Effector memory CD8-positive, alpha-beta T cell (primary cell): ENCODE results near the gene SLC5A3.

ENCODE experiments used
- ATAC-seq: fragments of 150-1000 bp; cut with Tn5 transposase; replicated peaks from 2 replicates; pipeline ENCODE4 v1.10.0; 2021; ENCODE audit warnings: mild to moderate bottlenecking, moderate library complexity
- DNase-seq, 3 experiments: peaks; one replicate each; pipeline ENCODE4 v3.0.0; 2021
- H3K27ac Mint-ChIP-seq, 2 donors: one replicate each; pipeline ENCODE4 v1.8.0; 2022; ENCODE audit warnings: mild to moderate bottlenecking in 2 of 2, mixed read lengths in 2 of 2, moderate library complexity in 2 of 2
- H3K27me3 Mint-ChIP-seq, 2 donors: one replicate each; pipeline ENCODE4 v1.8.0; 2022; ENCODE audit warnings: mixed read lengths in 2 of 2
- H3K36me3 Mint-ChIP-seq: one replicate; pipeline ENCODE4 v1.8.0; 2022; ENCODE audit warnings: mild to moderate bottlenecking, moderate library complexity, mixed read lengths; ENCODE audit not compliant: insufficient read depth
- H3K4me1 Mint-ChIP-seq, 2 donors: one replicate each; pipeline ENCODE4 v1.8.0; 2022; ENCODE audit warnings: low read depth in 2 of 2, mixed read lengths in 2 of 2
- H3K4me3 Mint-ChIP-seq, 2 donors: one replicate each; pipeline ENCODE4 v1.8.0; 2022; ENCODE audit warnings: mild to moderate bottlenecking in 2 of 2, mixed read lengths in 2 of 2, moderate library complexity in 2 of 2
- H3K9me3 Mint-ChIP-seq, 2 donors: one replicate each; pipeline ENCODE4 v1.8.0; 2022; ENCODE audit warnings: mixed read lengths in 2 of 2

Gene SLC5A3

DNA sequence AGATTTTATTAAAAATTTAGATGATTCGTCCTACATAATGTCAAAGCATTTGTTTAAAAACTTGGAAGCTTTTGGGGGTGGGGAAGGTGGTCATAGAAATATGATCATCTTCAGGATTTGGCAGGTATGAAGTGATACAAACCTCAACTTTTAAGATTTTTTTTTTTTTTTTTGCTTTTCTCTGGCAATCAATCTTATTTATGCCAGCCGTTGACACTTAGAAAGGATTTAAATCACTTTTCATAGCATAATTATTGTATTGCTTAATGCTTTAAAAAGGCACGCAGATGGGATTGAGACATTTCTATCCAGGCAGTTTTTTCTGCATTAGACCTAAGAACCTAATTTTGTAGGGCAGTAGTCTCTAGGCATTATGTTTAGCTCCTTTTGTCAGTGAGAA, 19.7 kb downstream of the SLC5A3 start:
- ATAC-seq: no peak
- DNase-seq: no peak
- H3K4me1 Mint-ChIP-seq: peaks cover 26 to 57% of the 10 kb centered on the region in 2 donors
- H3K9me3 Mint-ChIP-seq: no peaks in the 10 kb centered on the region
- H3K36me3 Mint-ChIP-seq: peaks cover 24% of the 10 kb centered on the region
- no peaks in the 10 kb centered on the region for H3K27me3 Mint-ChIP-seq
- no peak overlapping the region for H3K4me3 Mint-ChIP-seq
- H3K27ac Mint-ChIP-seq: no peak overlapping the region

DNA sequence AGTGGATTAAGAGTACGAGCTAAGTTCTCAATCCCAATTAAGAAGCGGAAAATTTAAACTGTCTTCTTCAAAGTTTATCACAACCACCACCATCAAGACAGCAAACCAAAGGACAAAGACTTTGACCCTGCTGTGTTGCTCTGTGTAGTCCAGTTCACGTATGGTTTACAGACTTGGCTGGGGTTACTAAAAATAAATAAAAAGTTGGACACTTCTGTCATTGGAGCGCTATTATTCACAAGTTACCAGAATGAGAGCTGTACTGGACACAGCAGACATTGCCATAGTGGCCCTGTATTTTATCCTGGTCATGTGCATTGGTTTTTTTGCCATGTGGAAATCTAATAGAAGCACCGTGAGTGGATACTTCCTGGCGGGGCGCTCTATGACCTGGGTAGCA, 21.6 kb downstream of the SLC5A3 start:
- no peak overlapping the region for H3K4me3 Mint-ChIP-seq
- DNase-seq: no peak
- H3K36me3 Mint-ChIP-seq: peaks cover 24% of the 10 kb centered on the region
- no peak for ATAC-seq
- H3K27ac Mint-ChIP-seq: no peak overlapping the region
- H3K27me3 Mint-ChIP-seq: no peaks in the 10 kb centered on the region
- H3K9me3 Mint-ChIP-seq: no peaks in the 10 kb centered on the region
- H3K4me1 Mint-ChIP-seq: peaks cover 20 to 63% of the 10 kb centered on the region in 2 donors

DNA sequence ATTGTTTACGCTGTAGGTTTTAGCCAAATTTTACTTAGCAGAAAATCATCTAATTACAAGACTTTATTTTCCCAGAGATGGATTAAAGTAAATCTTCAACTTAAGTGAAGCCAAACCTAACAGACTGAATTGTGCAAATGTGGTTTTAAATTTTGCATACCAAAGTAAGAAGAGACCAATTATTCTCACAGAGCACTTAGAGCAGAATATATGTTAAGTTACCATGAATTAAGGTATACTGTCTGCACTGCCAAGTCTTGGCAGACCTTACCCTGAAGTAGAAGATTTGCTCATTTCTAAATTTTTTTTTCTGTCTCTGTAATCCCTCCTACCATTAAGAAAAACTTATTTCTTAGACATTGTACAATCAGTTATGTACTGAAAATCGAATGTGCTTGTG, 24.1 kb downstream of the SLC5A3 start:
- peaks cover 12 to 64% of the 10 kb centered on the region in 2 donors for H3K4me1 Mint-ChIP-seq
- no peaks in the 10 kb centered on the region for H3K9me3 Mint-ChIP-seq
- peaks cover 24% of the 10 kb centered on the region for H3K36me3 Mint-ChIP-seq
- H3K27me3 Mint-ChIP-seq: no peaks in the 10 kb centered on the region
- H3K4me3 Mint-ChIP-seq: no peak overlapping the region
- H3K27ac Mint-ChIP-seq: peak overlapping the region in 1 of 2 donors; percentile 1
- ATAC-seq (no peak), DNase-seq (no peak)

DNA sequence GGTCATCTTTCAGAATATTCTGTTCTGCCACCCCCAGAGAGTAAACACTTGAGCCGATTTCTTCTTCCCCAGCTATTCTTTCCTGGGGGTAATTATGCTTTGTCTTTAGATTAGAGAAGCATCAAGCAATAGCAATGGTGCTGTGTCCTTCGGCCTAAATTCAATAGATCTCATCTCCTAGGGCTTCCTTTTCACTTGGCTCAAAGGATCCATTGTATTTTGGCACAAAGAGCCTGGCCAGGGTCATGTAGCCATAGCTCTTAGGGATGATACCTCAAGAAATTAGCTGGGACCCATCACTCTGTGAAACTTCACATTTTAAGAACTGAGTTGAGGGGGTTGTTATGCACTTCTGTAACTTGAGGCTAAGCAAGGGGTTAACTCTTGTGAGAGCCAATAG, 27.0 kb downstream of the SLC5A3 start:
- Mint-ChIP-seq H3K27me3 (no peaks in the 10 kb centered on the region), H3K4me3 (no peak overlapping the region), H3K4me1 (peaks cover 14 to 79% of the 10 kb centered on the region in 2 donors), H3K9me3 (no peaks in the 10 kb centered on the region), H3K36me3 (peaks cover 14% of the 10 kb centered on the region), H3K27ac (no peak overlapping the region)
- DNase-seq: no peak
- ATAC-seq: no peak

- H3K4me1 Mint-ChIP-seq: peaks cover 14 to 82% of the 10 kb centered on the region in 2 donors
Measured at GRCh38 chr21:34100790-34101189, 27.4 kb downstream of the SLC5A3 start.

GRCh38 chr21:34105947-34106541, 32.7 kb downstream of the SLC5A3 start:
- H3K9me3 Mint-ChIP-seq: no peaks in the 10 kb centered on the region
- no peak for ATAC-seq

More at GRCh38 chr21:34100790-34101189, 27.4 kb downstream of the SLC5A3 start:
- no peak for DNase-seq
- no peaks in the 10 kb centered on the region for H3K9me3 Mint-ChIP-seq
- no peak for ATAC-seq
- peaks cover 11% of the 10 kb centered on the region for H3K36me3 Mint-ChIP-seq
- no peaks in the 10 kb centered on the region for H3K27me3 Mint-ChIP-seq
- no peak overlapping the region for H3K27ac Mint-ChIP-seq
- no peak overlapping the region for H3K4me3 Mint-ChIP-seq

DNA sequence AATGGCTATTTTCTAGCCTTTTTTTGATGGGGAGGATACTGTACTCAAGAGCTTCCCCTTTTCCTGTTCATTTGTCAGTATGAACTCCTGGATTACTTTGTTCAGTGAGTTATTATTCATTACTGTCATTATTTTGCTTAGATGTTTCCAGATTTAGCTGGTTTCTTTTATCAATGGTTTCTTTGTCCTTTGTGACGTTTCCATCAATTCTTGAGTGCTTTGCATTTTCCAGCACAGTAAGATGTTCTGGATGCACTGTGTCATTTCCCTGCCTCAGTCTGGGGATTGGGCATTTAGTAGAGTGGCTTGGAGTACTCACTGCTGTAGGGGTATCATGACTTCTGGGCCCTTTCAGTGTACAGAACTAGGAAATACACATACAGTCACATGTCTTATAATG, 34.2 kb downstream of the SLC5A3 start:
- ATAC-seq (no peak), DNase-seq (no peak)
- Mint-ChIP-seq H3K27me3 (no peaks in the 10 kb centered on the region), H3K9me3 (no peaks in the 10 kb centered on the region), H3K36me3 (peaks cover 4% of the 10 kb centered on the region), H3K4me1 (peaks cover 16 to 51% of the 10 kb centered on the region in 2 donors), H3K27ac (peak overlapping the region in 1 of 2 donors; percentile 65), H3K4me3 (no peak overlapping the region)

More at GRCh38 chr21:34105947-34106541, 32.7 kb downstream of the SLC5A3 start:
- no peak overlapping the region for H3K4me3 Mint-ChIP-seq
- peak overlapping the region in 1 of 2 donors; percentile 28 for H3K27ac Mint-ChIP-seq
- peaks cover 7 to 54% of the 10 kb centered on the region in 2 donors for H3K4me1 Mint-ChIP-seq
- H3K36me3 Mint-ChIP-seq: peaks cover 4% of the 10 kb centered on the region
- no peak for DNase-seq
- no peaks in the 10 kb centered on the region for H3K27me3 Mint-ChIP-seq

GRCh38 chr21:34109075-34109474, 35.7 kb downstream of the SLC5A3 start:
- DNase-seq: no peak
- no peaks in the 10 kb centered on the region for H3K9me3 Mint-ChIP-seq
- peaks cover 20 to 50% of the 10 kb centered on the region in 2 donors for H3K4me1 Mint-ChIP-seq
- H3K27ac Mint-ChIP-seq: no peak overlapping the region
- H3K36me3 Mint-ChIP-seq: peaks cover 4% of the 10 kb centered on the region
- H3K4me3 Mint-ChIP-seq: no peak overlapping the region
- ATAC-seq: no peak
- H3K27me3 Mint-ChIP-seq: no peaks in the 10 kb centered on the region

- Mint-ChIP-seq H3K27ac (no peak overlapping the region), H3K36me3 (peaks cover 4% of the 10 kb centered on the region), H3K9me3 (no peaks in the 10 kb centered on the region), H3K4me1 (peaks cover 23 to 47% of the 10 kb centered on the region in 2 donors), H3K27me3 (no peaks in the 10 kb centered on the region), H3K4me3 (no peak overlapping the region)
- ATAC-seq (no peak), DNase-seq (no peak)
Measured at GRCh38 chr21:34110594-34111202, 37.3 kb downstream of the SLC5A3 start.

DNA sequence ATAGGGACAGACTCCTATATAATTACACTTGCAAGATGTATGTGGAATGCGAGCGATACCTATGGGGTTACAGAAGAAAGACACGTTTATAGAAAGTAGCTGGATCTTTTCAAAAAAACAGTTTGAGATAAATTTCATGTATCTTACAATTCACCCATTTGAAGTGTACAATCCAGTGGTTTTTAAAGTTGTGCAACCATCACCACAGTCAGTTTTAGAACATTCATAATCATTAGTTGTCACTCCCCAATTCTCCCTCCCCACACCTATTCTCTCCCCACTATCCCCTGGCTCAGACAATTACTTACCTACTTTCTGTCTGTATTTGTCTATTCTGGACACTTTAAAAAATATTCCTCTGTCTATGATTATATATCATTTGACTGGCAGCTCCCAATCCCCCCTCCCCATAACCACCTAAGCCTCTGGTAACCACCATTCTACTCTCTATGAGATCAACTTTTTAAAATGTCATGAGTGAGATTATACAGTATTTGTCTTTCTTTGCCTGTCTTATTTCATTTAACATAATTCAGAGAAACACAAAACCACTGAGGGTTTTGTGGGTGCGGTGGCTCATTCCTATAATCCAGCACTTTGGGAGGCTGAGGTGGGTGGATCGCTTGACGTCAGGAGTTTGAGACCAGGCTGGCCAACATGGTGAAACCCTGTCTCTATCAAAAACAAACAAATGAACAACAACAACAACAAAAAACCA, 39.1 kb downstream of the SLC5A3 start:
- no peaks in the 10 kb centered on the region for H3K27me3 Mint-ChIP-seq
- H3K36me3 Mint-ChIP-seq: no peaks in the 10 kb centered on the region
- H3K4me3 Mint-ChIP-seq: no peak overlapping the region
- peaks cover 29 to 52% of the 10 kb centered on the region in 2 donors for H3K4me1 Mint-ChIP-seq
- H3K9me3 Mint-ChIP-seq: no peaks in the 10 kb centered on the region
- DNase-seq (no peak), ATAC-seq (no peak)
- H3K27ac Mint-ChIP-seq: peak overlapping the region; percentile 9 to 78

DNA sequence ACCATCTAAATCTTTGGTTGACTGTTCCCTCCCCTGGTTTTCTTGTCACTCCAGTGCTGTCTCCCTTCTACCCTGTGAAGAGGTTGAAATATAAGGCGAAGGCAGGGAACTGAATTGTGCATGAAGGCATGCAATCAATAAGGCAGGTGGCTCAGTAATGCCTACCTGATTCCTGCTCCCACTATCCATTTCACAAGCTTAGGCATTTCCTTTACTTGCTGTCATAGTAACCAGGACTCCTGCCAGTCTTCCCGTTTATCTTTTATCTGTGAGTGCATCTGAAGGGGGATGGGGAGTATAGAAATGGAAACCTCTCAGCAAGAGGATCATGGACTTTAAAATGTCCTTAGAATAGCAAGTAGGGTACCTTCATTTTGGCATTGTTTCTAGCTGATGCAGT, 40.5 kb downstream of the SLC5A3 start:
- no peaks in the 10 kb centered on the region for H3K9me3 Mint-ChIP-seq
- no peaks in the 10 kb centered on the region for H3K36me3 Mint-ChIP-seq
- DNase-seq (no peak), ATAC-seq (no peak)
- no peaks in the 10 kb centered on the region for H3K27me3 Mint-ChIP-seq
- H3K4me1 Mint-ChIP-seq: peaks cover 29 to 47% of the 10 kb centered on the region in 2 donors
- H3K27ac Mint-ChIP-seq: peak overlapping the region in 1 of 2 donors; percentile 45
- no peak overlapping the region for H3K4me3 Mint-ChIP-seq

DNA sequence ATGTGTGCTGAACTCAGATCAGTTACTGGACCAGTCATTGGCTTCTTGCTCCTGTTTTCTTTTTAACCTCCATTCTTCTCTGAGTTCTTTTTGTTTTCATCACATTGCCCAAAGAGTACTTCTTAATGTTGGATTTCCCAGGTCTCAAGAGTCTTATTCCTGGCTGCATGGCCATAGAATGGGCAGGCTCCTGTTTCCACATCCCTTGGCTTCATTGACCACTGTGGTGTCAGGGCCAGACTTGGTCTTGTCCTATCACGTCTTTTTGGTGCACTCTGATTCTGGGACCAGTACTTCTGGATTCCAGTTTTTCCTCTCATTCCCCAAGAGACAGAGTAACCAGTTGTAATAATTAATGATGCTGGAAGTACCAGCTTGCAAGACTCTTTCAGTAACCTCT, 41.8 kb downstream of the SLC5A3 start:
- H3K27ac Mint-ChIP-seq: peak overlapping the region in 1 of 2 donors; percentile 45
- H3K4me3 Mint-ChIP-seq: no peak overlapping the region
- H3K9me3 Mint-ChIP-seq: no peaks in the 10 kb centered on the region
- no peaks in the 10 kb centered on the region for H3K36me3 Mint-ChIP-seq
- peaks cover 33 to 52% of the 10 kb centered on the region in 2 donors for H3K4me1 Mint-ChIP-seq
- no peaks in the 10 kb centered on the region for H3K27me3 Mint-ChIP-seq
- ATAC-seq (no peak), DNase-seq (no peak)

DNA sequence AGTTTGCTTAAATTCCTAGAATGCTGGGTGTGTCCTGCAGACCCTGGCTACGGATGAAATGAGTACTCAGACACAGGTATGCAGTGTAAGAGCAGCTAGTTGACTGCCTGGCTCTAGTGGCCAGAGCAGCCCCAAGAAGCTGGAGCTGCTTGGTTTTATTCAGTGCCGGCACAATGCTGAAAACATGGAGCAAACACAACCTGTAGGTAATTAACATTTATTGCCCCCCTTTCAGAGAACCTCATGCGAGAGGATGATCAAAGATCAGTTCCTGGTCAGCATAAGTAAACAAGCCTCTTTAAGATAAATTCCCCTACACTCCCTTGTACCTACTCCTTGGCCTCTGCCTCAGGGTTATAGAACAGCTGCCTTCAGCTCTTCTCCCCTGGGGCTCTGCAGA, 43.2 kb downstream of the SLC5A3 start:
- Mint-ChIP-seq H3K4me3 (no peak overlapping the region), H3K4me1 (peaks cover 33 to 61% of the 10 kb centered on the region in 2 donors), H3K27me3 (no peaks in the 10 kb centered on the region), H3K27ac (no peak overlapping the region), H3K36me3 (no peaks in the 10 kb centered on the region), H3K9me3 (no peaks in the 10 kb centered on the region)
- DNase-seq: no peak
- no peak for ATAC-seq

- ATAC-seq (no peak), DNase-seq (no peak)
- Mint-ChIP-seq H3K4me1 (peaks cover 30 to 64% of the 10 kb centered on the region in 2 donors), H3K9me3 (no peaks in the 10 kb centered on the region), H3K4me3 (no peak overlapping the region), H3K27ac (no peak overlapping the region), H3K27me3 (no peaks in the 10 kb centered on the region), H3K36me3 (peaks cover 7% of the 10 kb centered on the region)
Measured at GRCh38 chr21:34120867-34121266, 47.5 kb downstream of the SLC5A3 start.
